Stimulated activated CD4-positive, alpha-beta T cell treated with anti-CD3 and anti-CD28 coated beads, Interleukin-15, amount 100 ng/mL, for 48 hours (primary cell): Measurements from ENCODE around the gene CAPZB.

Experiments
- DNase-seq, 2 donors: peaks; one replicate each; pipeline ENCODE4 v3.0.0-alpha.2; 2020; ENCODE audit warnings: low read depth in 2 of 2

Gene CAPZB

GRCh38 chr1:19346026-19346425 is 139.3 kb downstream of the CAPZB start:
- no peak for DNase-seq

- DNase-seq = no peak
Observed at GRCh38 chr1:19345391-19345790, 139.9 kb downstream of the CAPZB start.

- DNase-seq = no peak
Observed at GRCh38 chr1:19344831-19345230, 140.5 kb downstream of the CAPZB start.

- peak in 1 of 2 donors; percentile 27 for DNase-seq
Observed at GRCh38 chr1:19344372-19344810, 140.9 kb downstream of the CAPZB start.

- DNase-seq = no peak
Observed at GRCh38 chr1:19343617-19344350, 141.6 kb downstream of the CAPZB start.

- no peak for DNase-seq
Observed at GRCh38 chr1:19342894-19343616, 142.3 kb downstream of the CAPZB start.

GRCh38 chr1:19342062-19342750 is 143.1 kb downstream of the CAPZB start:
- no peak for DNase-seq

GRCh38 chr1:19341201-19342061 is 143.9 kb downstream of the CAPZB start:
- peak; percentile 67 to 79 for DNase-seq

- DNase-seq = no peak
Observed at GRCh38 chr1:19340387-19340937, 144.9 kb downstream of the CAPZB start.

GRCh38 chr1:19339214-19339861 is 146.0 kb downstream of the CAPZB start:
- no peak for DNase-seq

- no peak for DNase-seq
Observed at GRCh38 chr1:19338323-19338762, 147.0 kb downstream of the CAPZB start.

- no peak for DNase-seq
Observed at GRCh38 chr1:19337289-19337688, 148.1 kb downstream of the CAPZB start.

GRCh38 chr1:19336543-19336942 is 148.8 kb downstream of the CAPZB start:
- peak; percentile 60 to 73 for DNase-seq

GRCh38 chr1:19333587-19334354 is 151.6 kb downstream of the CAPZB start:
- DNase-seq = no peak

GRCh38 chr1:19332832-19333231 is 152.5 kb downstream of the CAPZB start:
- DNase-seq = no peak

- no peak for DNase-seq
Observed at GRCh38 chr1:19331262-19331878, 154.0 kb downstream of the CAPZB start.

GRCh38 chr1:19330449-19331135 is 154.7 kb downstream of the CAPZB start:
- DNase-seq = no peak

- DNase-seq = no peak
Observed at GRCh38 chr1:19329611-19330010, 155.7 kb downstream of the CAPZB start.

GRCh38 chr1:19329188-19329587 is 156.2 kb downstream of the CAPZB start:
- no peak for DNase-seq
